ENCODE measurements around the gene MXRA8. TPM values are rescaled to one million over a fixed set of nuclear protein-coding genes. Genes with fewer than 3 reads are reported as not detected.
A peak's percentile ranks its signal among the peaks of the same experiment; 100 is the strongest.

The MXRA8 gene
- total RNA-seq, 1 donor from 2014 or later = 20.2 TPM

- intact Hi-C loops (cut with micrococcal nuclease) = no loop called here
- DNase-seq = no peak
- Histone ChIP-seq H3K36me3 (peaks cover 20% of the 10 kb centered on the region), H3K9me3 (replicated peaks) (no peaks in the 10 kb centered on the region), H3K27me3 (ENCODE audit: low read depth) (no peaks in the 10 kb centered on the region), H3K4me1 (peaks cover 51% of the 10 kb centered on the region), H3K27ac (replicated peaks) (no peak overlapping the region), H3K4me3 (no peak overlapping the region)
- TF ChIP-seq CTCF (IDR thresholded peaks at IDR 0.05; ENCODE audit: borderline replicate concordance) = peak; percentile 39
These were observed 13.5 kb downstream of the MXRA8 start for GRCh38 chr1:1344655-1345361.

DNA sequence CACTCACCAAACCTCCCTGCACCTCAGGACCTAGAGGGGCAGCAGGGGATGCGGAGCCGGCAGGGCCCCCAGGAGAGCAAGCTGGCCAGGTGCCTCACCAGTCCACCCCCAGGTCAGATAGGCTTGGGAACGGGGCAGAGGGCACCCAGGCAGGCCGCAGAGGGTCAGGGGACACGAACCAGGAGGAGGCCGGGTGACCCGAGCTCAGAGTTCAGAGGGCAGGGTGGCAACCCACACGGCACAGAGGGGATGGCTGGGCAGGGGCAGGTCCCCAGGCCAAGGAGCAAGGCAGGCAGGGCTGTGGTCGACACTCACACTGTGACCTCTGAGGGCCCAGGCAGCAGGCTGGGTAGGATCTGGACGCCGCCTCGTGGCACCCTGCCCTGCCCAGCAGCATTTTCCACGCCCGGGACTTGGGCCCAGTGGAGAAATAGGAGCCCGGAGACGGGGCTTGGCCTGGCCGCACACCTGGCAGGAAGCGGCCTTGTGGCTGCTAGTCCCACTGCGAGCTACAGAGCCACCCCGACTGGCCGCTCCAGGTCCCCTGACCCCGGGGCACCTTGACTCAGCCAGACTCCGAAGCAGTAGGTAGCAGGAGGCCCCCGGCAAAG lies 14.4 kb downstream of the MXRA8 start:
- Histone ChIP-seq H3K36me3 (peaks cover 27% of the 10 kb centered on the region), H3K4me3 (no peak overlapping the region), H3K4me1 (peaks cover 51% of the 10 kb centered on the region), H3K27ac (replicated peaks) (peak overlapping the region; percentile 4), H3K27me3 (ENCODE audit: low read depth) (no peaks in the 10 kb centered on the region), H3K9me3 (replicated peaks) (no peaks in the 10 kb centered on the region)
- TF ChIP-seq CTCF (IDR thresholded peaks at IDR 0.05; ENCODE audit: borderline replicate concordance) = no peak
- no peak for DNase-seq
- intact Hi-C loops (cut with micrococcal nuclease) = no loop called here

GRCh38 chr1:1342584-1343115 lies 15.7 kb downstream of the MXRA8 start:
- H3K4me1 ChIP-seq = peaks cover 42% of the 10 kb centered on the region
- no peaks in the 10 kb centered on the region for H3K27me3 ChIP-seq (ENCODE audit: low read depth)
- no peak overlapping the region for H3K27ac ChIP-seq (replicated peaks)
- peaks cover 40% of the 10 kb centered on the region for H3K36me3 ChIP-seq
- intact Hi-C loops (cut with micrococcal nuclease) = no loop called here
- DNase-seq = no peak
- no peak overlapping the region for H3K4me3 ChIP-seq
- no peaks in the 10 kb centered on the region for H3K9me3 ChIP-seq (replicated peaks)
- TF ChIP-seq CTCF (IDR thresholded peaks at IDR 0.05; ENCODE audit: borderline replicate concordance) = no peak

GRCh38 chr1:1342061-1342562 lies 16.2 kb downstream of the MXRA8 start:
- H3K9me3 ChIP-seq (replicated peaks) = no peaks in the 10 kb centered on the region
- no peaks in the 10 kb centered on the region for H3K27me3 ChIP-seq (ENCODE audit: low read depth)
- H3K27ac ChIP-seq (replicated peaks) = no peak overlapping the region
- peaks cover 37% of the 10 kb centered on the region for H3K4me1 ChIP-seq
- intact Hi-C loops (cut with micrococcal nuclease) = no loop called here
- peaks cover 44% of the 10 kb centered on the region for H3K36me3 ChIP-seq
- no peak for DNase-seq
- no peak for TF ChIP-seq CTCF (IDR thresholded peaks at IDR 0.05; ENCODE audit: borderline replicate concordance)
- H3K4me3 ChIP-seq = no peak overlapping the region

DNA sequence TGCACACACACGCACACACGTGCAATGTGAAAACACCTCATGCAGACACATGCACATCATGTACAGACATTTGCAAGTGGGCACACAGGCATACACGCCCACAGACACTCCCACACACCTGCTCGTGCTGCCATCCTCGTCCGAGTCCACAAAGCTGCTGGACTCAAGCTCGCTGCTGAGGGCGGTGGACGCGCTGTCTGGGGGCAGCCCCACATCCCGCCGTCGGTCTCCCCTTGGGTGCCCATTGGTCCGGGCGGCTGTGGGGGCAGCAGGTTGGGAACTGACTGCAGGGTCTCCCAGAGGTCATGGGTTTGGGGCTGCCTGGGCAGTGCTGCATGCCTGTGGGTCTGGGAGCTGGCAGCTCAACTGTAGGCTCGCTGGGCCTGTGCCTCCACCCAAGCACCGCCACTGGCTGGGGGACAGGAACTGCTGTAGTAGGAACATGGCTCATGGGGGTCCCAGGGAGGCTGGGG lies 16.8 kb downstream of the MXRA8 start:
- no peaks in the 10 kb centered on the region for H3K27me3 ChIP-seq (ENCODE audit: low read depth)
- DNase-seq = no peak
- peaks cover 32% of the 10 kb centered on the region for H3K4me1 ChIP-seq
- H3K9me3 ChIP-seq (replicated peaks) = no peaks in the 10 kb centered on the region
- H3K27ac ChIP-seq (replicated peaks) = no peak overlapping the region
- TF ChIP-seq CTCF (IDR thresholded peaks at IDR 0.05; ENCODE audit: borderline replicate concordance) = no peak
- no peak overlapping the region for H3K4me3 ChIP-seq
- H3K36me3 ChIP-seq = peaks cover 48% of the 10 kb centered on the region
- intact Hi-C loops (cut with micrococcal nuclease) = no loop called here
